GM21526 (cell line): Measurements from ENCODE around the gene RORC.
"Not testable (repeated sequence)": the region's sequence is repeated elsewhere in the genome, so short reads cannot be mapped to it uniquely, and the experiment has no call there.

Experiments
- ATAC-seq: cut with Tn5 transposase; IDR thresholded peaks from one replicate; pipeline ENCODE4 v1.9.1; 2021; ENCODE audit warnings: moderate library complexity; ENCODE audit not compliant: unreplicated experiment, low FRiP score

RORC gene

DNA sequence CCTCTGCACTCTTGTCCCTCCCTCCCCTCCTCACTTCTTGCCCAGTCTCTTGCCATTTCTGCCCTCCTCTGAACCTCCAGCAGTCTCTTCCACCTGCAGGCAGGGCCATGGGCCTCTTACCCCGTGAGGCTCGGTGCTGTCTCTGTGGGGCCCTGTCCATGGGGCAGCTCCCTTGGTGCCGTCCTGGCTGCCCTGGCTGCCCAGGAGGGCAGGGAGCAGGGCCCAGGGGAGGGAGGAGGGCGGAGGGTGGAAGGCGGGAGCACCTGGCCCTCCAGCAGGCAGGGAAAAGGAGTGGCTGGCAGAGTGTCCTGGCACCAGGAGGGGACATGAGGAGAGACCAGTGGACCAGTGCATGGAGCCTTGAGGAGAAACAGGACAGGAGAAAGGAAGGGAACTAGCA lies at the start of gene RORC:
RORC (minus strand) TSS at position 198 of the 400 bp plus-strand sequence; CDS start at position 160, 38 bp downstream.
- no peak for ATAC-seq

DNA sequence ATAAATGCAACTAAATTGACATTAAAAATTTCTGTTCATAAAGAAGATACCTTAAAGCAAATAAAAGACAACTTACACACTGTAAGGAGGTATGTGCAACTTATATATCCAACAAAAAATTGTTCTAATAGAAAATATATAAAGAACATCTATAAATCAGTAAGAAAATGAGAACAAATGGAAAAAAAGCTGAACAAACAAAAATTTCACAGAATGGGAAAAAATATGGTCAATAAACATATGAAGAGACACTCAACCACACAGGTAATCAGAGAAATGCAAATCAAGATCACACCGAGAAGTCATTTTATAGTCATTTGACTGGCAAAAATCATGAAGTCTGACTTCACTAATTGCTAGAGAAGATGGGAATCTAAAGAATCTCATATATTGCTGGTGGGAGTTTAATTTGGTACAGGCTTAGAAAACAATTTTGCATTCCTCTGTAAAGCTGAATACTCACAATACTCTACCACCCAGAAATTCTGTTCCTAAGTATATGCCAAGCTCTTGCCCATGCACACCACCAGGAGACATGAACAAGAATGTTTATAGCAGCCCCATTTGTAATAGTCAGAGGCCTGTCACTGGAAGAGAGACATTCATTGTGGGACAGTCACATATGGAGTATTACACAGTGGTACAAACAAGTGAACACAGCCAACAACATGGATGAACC lies 44.0 kb upstream of the RORC start:
- no peak for ATAC-seq

DNA sequence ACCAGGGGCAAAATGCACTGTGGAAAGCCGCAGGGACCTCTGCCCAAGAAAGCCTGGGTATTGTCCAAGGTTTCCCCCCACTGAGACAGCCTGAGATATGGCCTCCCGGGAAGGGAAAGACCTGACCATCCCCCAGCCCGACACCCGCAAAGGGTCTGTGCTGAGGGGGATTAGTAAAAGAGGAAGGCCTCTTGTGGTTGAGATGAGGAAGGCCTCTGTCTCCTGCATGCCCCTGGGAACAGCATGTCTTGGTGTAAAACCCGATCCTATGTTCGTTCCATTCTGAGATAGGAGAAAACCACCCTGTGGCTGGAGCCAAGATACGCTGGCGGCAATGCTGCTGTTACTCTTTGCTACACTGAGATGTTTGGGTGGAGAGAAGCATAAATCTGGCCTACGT lies 41.2 kb upstream of the RORC start:
- ATAC-seq, result not testable (repeated sequence)

DNA sequence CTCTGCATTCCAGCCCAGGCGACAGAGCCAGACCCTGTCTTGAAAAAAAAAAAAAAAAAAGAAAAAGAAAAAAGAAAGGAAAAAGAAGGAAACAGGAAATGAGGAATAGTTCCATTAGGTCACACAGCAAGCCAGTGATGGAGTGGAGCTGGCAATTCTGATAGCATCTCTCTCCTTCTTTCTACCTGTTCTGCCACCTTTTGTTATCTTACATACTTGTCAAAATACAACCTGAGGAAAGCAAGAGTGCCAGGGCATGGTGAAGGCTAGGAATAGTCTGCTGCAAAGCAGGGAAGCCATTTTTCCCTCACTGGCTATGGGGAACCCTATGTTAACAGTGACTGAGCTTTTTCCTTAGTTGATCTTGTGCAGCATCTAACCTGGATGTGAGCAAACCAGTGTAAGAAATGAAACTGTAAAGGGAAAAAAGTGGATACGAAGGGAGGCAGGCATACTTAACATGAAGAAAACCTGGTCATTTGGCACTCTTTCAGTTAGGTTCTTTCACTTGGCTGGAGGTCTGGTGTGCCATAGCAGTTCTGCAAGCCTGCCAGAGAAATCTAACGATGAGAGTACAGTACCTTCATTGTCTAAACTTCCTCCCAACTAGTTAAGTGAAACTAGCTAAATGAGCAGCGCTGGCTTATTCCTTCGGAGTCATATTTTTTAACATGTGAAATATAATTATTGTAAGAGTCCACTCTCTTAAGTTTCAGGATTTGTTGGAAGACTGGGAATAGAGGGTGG lies 39.9 kb upstream of the RORC start:
- no peak for ATAC-seq

DNA sequence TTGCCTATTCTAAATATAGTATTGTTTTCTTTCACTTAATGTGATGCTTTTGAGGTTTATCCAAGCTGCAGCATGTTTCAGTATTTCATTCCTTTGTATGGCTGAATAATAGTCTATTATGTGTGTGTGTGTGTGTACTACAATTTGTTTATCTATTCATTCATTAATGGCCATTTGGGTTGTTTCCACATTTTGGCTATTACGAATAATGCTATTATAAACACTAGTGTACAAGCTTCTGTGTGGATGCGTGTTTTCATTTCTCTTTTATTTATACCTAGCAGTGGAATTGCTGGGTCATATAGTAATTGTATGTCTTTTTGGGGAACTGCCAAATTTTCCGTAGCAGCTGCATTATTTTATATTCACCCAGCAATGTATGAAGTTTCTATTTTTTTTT lies 36.9 kb upstream of the RORC start:
- ATAC-seq, result no peak

DNA sequence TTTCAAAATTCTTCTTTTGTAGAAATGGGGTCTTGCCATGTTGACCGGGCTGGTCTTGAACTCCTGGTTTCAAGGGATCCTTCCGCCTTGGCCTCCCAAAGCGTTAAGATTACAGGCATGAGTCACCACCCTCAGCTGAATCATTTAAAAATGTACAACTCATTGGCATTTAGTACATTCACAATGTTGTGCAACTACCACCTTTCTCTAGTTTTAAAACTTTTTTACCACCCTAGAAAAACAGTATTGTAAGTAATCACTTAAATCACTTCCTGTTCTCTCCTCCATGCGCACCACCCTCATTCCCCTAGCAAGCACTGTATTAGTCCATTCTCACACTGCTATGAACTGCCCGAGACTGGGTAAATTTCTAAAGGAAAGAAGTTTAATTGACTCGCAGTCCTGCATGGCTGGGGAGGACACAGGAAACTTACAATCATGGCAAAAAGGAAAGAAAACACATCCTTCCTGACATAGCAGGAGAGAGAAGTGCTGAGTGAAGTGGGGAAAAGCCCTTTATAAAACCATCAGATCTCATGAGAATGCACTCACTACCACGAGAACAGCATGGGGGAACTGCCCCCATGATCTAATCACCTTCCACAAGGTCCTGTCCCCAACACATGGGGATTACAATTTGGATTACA lies 36.3 kb upstream of the RORC start:
- ATAC-seq, result no peak

DNA sequence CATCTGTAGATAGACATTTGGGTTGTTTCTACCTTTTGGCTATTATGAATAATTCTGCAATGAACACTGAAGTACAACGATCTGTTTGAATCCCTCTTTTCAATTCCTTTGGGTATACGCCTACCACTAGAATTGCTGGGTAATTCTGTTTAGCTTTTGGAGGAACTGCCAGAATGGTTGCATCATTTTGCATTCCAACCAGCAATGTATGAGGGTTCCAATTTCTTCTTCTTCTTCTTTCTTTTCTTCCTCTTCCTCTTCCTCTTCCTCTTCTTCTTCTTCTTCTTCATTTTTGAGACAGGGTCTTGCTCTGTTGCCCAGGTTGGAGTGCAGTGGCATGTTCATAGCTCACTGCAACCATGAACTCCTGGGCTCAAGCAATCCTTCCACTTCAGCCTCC lies 35.7 kb upstream of the RORC start:
- ATAC-seq, result no peak

DNA sequence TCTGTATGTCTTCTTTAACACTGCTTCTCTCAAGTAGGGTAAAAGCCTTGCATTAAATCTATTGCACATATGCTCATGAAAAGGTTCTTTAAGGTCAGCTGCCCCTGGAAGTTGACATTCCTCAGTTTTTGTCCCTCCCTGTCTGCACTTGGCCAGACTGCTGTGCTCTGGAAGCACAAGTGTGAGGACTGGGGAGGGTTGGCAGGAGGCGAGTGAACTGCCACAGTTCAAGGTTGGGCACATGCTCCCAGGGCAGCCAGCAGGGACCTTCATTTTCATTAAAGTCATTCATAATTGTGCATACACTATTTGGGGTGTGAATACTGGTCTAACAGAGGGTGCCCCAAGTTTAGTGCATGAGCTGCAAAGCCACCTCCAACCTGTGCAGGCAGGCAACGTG lies 32.8 kb upstream of the RORC start:
- no peak for ATAC-seq

DNA sequence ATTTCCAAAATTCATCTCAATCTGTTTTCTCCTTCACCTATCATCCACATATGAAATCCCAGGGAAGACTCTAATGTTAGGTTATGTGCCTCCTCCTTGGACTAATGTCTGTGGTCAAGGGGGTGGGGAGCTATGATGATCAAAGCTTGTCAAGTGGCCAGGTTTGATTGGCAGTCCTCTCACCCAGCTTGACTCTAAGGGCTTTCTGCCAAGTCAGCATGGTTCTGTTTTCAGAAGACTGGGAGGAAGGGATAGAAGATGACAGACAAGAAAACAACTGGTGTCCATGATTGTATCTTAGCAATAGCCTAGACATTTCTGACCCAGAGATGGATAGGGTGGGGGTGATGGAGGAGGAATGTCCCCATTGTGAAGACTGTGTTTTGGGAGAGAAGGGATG lies 31.0 kb upstream of the RORC start:
- no peak for ATAC-seq

DNA sequence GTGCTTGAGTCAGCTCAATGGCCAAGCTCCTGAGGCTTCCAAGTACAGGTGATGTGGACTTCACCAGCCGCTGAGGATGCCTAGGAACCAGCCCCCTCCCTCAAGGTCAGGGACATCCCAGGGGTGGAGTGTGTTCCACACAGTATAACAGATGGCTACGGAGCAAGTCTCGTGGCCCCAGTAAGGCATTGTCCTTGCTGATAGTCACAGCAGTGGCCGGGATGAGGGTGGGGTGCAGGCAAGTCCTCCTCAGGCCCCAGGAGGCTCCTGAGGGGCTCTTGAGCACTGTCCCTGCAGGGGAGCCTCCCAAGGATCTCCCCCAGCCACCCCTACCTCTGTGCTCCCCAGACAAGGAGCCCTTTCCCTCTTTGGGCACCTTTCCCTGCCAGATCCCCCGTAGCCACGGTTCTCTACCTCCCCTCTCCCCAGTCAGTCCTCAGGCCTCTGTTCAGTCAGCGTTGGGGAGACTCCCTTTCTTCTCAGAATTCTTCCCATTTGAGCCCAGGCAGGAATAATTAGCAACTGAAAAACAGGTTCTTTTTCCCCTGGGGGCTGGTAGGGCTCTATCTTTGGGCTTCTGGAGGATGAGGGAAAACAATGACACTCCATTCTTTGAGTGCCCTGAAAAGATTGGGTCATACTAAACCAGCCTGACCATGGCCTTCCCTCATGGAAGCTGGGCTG lies 29.0 kb upstream of the RORC start:
- no peak for ATAC-seq

DNA sequence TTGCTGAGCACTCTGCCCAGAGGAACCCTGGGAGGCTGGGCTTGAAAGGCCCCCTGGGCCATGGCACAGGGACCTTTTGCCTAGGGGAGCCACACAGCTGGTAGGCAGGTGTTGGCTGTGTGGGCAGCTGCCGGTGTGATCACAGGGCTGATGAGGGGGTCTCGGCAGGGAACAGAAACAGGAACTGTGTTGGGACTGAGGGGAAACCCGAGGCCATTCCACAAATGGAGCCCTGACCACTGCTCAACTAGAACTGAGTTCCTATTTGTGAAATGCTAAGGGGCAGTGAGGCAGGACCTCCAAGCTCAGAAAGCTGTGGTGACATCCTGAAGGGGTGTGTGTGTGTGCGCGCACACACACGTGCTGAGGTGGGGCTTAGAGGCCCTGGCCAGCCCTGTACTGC lies 28.3 kb upstream of the RORC start:
- ATAC-seq, result no peak

DNA sequence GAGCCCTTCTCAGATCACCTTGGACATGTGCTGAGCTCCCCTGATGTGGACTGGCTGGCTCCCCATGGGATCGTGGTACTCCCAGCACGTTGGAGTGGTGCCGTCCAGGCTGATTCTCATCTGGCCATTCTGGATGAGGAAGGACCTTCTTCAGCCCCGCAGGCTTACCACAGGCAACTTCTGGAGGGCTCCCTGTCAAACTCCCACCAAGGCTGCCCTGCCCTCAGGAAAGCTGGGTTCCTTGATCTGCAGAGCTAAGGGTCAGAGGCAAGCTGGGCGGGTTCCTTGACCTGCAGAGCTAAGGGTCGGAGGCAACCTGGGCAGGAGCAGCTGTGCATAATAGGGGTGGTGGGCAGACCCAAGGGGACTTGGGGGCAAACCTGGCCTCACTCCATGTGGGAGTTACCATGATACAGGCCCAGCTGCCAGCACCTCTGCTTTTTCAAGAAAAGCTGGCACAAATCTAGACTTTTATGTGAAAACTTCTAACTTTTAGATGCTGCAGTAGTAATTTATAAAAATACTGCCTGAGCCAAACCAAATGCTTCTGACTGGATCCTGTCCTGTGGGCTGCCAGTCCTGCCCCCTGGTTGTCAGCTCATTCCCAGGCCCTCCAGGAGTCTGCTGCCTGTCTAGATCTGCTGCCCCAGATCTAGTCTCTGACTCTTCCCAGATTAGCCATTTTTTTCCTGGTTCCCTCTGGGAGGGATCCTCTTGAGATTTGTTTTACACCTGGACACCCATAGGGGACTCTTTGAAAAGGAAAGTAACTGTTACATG lies 27.5 kb upstream of the RORC start:
- no peak for ATAC-seq

DNA sequence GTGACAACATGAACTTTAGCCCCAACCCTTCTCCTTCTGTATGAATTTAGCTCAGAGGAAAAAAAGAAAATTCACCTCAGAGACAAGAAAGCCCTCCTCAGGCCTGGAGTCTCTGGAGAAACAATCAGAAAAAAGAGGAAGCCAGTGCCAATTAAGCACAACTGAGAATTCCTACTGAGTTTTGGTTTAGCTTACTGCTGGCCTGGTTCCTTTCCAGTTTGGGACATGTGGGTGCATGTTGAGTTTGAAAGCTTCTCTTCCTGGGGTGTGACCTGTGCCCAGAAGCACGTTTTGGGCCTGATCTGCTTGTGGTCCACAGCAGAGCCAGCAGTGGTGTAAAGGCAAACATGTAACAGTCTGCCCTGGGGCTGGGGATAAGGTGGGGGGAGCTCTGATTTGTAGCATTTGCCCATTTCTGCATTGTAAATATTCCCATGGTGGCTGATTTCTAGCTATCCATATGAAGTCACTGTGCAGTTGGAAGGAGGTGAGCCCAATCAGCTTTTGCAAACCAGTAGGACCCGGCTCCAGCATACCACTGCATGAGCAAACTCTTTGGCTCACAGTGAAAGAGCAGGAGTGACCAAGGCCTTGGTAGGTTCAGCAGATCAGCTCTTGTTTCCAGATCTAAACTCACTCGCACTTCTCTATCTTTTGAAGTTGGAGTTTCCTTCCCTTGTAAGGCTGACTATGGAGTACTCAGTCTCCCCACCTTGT lies 26.6 kb upstream of the RORC start:
- no peak for ATAC-seq

DNA sequence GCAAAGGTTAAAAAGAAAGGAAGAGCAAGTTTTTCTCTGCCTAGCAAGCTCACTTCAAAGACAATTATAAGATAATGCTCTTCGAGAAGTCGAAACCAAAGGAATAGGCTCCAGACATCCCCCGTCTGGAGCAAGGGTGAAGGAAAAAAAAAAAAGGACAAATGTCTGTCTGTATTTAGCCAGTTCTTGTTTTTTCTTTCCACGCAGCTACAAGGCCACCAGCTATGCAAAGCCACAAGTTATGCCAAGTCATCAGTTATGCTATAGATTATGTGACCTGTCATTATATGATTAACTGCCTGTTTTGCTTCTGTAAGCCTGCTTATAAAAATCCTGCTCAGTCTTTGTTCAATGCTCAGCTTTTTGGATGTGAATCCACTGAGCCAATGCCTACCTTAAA lies 24.3 kb upstream of the RORC start:
- ATAC-seq, result no peak

DNA sequence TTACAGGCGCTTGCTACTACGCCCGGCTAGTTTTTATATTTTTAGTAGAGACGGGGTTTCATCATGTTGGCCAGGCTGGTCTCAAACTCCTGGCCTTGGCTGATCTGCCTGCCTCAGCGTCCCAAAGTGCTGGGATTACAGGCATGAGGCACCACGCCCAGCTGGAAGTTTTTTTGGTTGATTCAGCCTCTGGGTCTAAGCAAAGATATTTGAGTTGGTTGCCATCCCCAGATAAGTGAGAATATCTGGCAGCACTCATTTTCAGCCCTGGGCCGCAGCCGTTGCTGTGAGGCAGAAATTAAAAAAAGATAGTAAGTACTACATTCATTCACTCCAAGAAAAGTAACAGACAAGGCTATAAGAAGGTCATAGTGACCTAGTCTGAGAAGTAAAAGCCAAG lies 23.9 kb upstream of the RORC start:
- not testable (repeated sequence) for ATAC-seq

DNA sequence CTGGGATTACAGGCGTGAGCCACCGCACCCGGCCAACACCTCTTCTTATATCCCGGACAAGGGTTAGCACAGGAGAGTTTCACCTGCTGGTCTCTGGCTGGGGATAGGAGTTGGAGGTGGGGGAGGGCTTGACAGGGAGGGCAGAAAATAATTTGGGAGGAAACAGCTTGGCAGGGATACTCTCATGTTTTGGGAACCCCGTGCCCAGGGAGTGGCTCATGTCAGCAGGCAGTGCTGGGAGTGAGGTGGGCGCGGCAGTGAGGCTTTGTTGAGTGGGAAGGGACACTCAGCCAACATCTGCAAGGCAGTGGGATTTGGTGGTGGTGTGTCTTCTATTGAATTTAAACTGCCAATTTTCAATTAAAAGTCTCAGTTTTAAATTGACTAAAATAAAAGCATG lies 23.1 kb upstream of the RORC start:
- no peak for ATAC-seq

DNA sequence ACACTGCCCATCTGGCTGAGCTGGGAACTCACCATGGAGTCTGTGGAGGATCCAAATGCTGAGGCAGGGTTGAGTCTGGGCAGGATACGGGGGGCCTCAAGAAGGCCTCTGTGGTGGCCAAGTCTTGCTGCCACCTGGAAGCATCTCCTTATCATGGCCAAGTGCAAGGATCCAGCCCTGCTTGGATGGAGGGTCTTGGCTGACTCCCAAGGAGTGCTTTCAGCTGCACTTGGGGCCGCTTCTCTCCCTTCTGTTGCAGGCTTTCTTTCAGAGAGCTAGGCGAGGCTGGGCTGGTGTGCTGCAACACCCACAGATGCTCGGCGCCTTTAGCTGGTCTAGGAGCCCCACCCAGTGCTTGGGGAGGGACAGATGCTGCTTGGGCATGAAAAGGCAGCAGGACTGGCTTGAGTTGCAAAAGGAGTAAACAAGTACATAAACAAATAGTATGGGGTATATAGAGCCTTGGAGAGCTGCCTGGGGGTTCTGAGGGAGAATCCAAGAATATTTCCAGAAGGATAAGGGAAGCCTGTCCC lies 21.9 kb upstream of the RORC start, which contains the start of gene THEM5:
THEM5 (minus strand) TSS at position 302 of the 533 bp plus-strand sequence; CDS start at position 155, 147 bp downstream.
- no peak for ATAC-seq

DNA sequence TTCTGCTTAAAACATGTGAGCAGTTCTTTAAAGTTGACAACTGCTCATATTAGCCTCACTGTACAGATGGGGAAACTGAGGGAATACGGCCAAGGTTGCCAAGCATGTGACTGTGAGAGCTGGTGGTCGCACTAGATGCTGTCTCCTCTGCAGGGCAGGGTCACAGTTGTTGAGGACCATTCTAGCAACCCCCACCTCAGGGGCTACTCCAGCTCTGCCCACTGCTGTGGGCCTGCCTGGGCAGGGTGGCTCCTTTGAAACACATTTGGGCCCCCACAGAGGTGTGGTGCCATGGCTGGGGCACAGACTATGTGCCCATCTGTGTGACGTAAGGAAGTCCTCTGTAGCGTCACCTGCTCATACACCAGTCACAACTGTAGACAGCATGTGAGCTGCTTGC lies 21.1 kb upstream of the RORC start:
- no peak for ATAC-seq

DNA sequence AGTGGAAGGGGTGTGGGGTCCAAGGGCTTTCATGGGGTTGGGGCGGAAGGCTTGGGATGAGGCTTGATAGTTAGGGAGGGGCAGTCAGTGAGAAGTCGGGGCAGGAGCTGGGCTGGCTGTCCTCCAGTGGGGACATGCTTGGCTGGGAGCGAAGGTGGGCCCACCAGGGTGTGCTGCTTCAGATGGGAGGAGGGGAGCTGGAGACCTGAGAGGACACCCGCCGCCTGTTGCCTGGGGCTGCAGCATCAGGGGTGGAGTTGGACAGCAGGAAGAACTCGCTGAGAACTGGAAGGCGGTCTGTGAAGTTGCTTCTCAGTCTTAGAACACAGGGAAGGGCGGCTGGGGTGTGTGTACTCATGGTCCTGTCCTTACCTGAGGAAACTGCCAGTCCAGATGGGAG lies 20.3 kb upstream of the RORC start:
- ATAC-seq, result no peak
